ENCODE measurements around the gene FAM120A. TPM values are rescaled to one million over a fixed set of nuclear protein-coding genes. Genes with fewer than 3 reads are reported as not detected.
A peak's percentile ranks its signal among the peaks of the same experiment; 100 is the strongest.

The FAM120A gene
- total and polyA plus RNA-seq, 2 of the 13 experiments (the other 11 are each of a cell fraction or from before 2014, with no cell fraction given) = 41.3 to 44.4 TPM

DNA sequence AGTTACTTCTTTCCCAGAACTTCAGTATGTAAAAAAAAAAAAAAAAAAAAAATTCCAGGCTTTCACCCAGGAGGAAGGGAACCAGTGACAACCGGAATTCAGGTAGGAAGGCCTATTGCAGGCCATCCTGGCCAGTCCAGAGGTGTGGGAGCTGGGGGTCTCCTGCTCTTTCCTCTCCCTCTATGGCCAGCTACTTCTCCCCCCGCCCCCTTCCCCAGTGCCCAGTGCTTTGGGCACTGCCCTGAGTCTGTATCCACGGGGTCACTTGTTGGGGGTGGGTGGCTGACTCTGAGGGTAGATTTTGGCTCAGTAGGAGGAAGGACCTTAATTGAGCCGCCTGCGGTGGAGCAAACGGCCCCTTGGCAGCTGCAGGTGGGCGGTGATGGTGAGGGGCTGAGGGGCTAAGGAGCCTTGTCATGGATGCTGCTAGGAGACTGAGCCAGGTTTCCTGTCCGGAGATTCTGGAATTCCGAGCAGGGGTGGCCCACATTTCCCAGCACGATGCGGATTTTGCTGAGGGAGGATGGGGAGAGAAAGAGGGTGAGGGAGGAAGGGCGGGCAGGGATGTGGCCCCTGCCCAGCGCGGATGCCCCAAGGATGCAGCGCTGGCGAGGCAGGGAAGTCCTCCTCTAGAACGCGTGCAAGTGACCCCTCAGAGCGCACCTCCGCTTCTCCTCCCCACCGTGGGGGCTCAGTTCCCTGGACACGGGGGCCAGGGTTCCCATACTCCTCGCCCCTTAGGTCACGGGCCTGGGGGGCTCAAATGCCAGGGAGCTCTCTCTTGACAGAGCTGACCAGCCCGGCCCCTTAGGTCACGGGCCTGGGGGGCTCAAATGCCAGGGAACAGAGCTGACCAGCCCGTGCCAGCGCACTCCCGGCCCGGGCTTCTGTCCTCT, 123.7 kb downstream of the FAM120A start:
- Histone ChIP-seq H2AFZ (ENCODE audit: low read length) (no peak overlapping the region), H3K4me3 (replicated peaks in 1 of 3; ENCODE audit: insufficient read depth in 1 of 3, low read depth in 2 of 3, low read length in 3 of 3) (peak overlapping the region; percentile 82 to 94 (median 83)), H3K4me1 (ENCODE audit: insufficient read depth, low read length) (peaks cover 35% of the 10 kb centered on the region), H3K36me3 (replicated peaks in 1 of 2; ENCODE audit: control insufficient read depth in 1 of 2, insufficient read depth in 2 of 2, low read length in 2 of 2) (no peaks in the 10 kb centered on the region), H3K27ac (ENCODE audit: extremely low read length, insufficient read depth, low read length) (no peak overlapping the region), H3K4me2 (ENCODE audit: low read depth, low read length) (peak overlapping the region; percentile 86), H3K27me3 (ENCODE audit: control insufficient read depth in 1 of 2, insufficient read depth in 2 of 2, low read length in 2 of 2) (no peaks in the 10 kb centered on the region; a peak in 1 of 5 replicates), H4K20me1 (ENCODE audit: insufficient read depth, low read length) (peaks cover 9% of the 10 kb centered on the region), H3K79me2 (ENCODE audit: insufficient read depth, low read length) (peaks cover 14% of the 10 kb centered on the region), H3K9ac (ENCODE audit: insufficient read depth, low read depth, low read length) (peak overlapping the region; percentile 89), H3K9me3 (ENCODE audit: low read length) (peaks cover 11% of the 10 kb centered on the region; the same call in 1 of the 2 replicates)
- CTCF ChIA-PET (ENCODE audit: low intra/inter-chr PET ratio, low total read pairs) = no interaction called here
- WGBS (ENCODE audit: low lambda C conversion rate) = 57% methylated on average over 27 of the region's 30 CpGs
- ATAC-seq = peak; percentile 22; the same call in 2 of the 3 replicates
- in situ Hi-C loops (cut with HindIII; ENCODE audit: extremely low pct_ligation_motif_present, low pct_unique_long_range_greater_than_20kb) = no loop called here
- intact Hi-C loops (cut with micrococcal nuclease; ENCODE audit: unreplicated experiment) = no loop called here
- no TSS peak for BruUV-seq (replicated peaks)
- no peak for FAIRE-seq
- POLR2A ChIA-PET = interaction anchor here (1.5 to 1.7 kb wide), 2 partner anchors 9 to 14 kb away, joined by 5 to 11 read pairs; no protein-coding TSS in a partner anchor
- no peak for DNase-seq (ENCODE audit: low spot score)
- TF ChIP-seq ZNF709 (CRISPR knock-in tag; IDR thresholded peaks at IDR 0.05) = no peak
- no peak for TF ChIP-seq ZNF354B (CRISPR knock-in tag; IDR thresholded peaks at IDR 0.05)
- TF ChIP-seq HNRNPL (IDR thresholded peaks at IDR 0.05; ENCODE audit: low read depth, low read length) = peak; percentile 68
- TF ChIP-seq, protein P1, sequence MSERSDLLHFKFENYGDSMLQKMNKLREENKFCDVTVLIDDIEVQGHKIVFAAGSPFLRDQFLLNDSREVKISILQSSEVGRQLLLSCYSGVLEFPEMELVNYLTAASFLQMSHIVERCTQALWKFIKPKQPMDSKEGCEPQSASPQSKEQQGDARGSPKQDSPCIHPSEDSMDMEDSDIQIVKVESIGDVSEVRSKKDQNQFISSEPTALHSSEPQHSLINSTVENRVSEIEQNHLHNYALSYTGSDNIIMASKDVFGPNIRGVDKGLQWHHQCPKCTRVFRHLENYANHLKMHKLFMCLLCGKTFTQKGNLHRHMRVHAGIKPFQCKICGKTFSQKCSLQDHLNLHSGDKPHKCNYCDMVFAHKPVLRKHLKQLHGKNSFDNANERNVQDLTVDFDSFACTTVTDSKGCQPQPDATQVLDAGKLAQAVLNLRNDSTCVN (CRISPR knock-in tag; IDR thresholded peaks at IDR 0.05; ENCODE audit: borderline replicate concordance) = no peak
- TF ChIP-seq MAFF (IDR thresholded peaks at IDR 0.05; ENCODE audit: low read depth, low read length) = no peak
- TF ChIP-seq, protein P2, sequence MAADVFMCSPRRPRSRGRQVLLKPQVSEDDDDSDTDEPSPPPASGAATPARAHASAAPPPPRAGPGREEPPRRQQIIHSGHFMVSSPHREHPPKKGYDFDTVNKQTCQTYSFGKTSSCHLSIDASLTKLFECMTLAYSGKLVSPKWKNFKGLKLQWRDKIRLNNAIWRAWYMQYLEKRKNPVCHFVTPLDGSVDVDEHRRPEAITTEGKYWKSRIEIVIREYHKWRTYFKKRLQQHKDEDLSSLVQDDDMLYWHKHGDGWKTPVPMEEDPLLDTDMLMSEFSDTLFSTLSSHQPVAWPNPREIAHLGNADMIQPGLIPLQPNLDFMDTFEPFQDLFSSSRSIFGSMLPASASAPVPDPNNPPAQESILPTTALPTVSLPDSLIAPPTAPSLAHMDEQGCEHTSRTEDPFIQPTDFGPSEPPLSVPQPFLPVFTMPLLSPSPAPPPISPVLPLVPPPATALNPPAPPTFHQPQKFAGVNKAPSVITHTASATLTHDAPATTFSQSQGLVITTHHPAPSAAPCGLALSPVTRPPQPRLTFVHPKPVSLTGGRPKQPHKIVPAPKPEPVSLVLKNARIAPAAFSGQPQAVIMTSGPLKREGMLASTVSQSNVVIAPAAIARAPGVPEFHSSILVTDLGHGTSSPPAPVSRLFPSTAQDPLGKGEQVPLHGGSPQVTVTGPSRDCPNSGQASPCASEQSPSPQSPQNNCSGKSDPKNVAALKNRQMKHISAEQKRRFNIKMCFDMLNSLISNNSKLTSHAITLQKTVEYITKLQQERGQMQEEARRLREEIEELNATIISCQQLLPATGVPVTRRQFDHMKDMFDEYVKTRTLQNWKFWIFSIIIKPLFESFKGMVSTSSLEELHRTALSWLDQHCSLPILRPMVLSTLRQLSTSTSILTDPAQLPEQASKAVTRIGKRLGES (CRISPR knock-in tag; IDR thresholded peaks at IDR 0.05; ENCODE audit: borderline replicate concordance) = no peak
- TF ChIP-seq ZNF558 (CRISPR knock-in tag; IDR thresholded peaks at IDR 0.05; ENCODE audit: borderline replicate concordance) = no peak
- 0 out of 2 replicates have a peak, but pooled peaks have one; percentile 59 for TF ChIP-seq RXRA (CRISPR knock-in tag; IDR thresholded peaks at IDR 0.05)
- no peak for TF ChIP-seq ZNF547 (CRISPR knock-in tag; IDR thresholded peaks at IDR 0.05)
- TF ChIP-seq SMARCC2 (IDR thresholded peaks at IDR 0.05) = no peak
- no peak for TF ChIP-seq ZFP90 (CRISPR knock-in tag; IDR thresholded peaks at IDR 0.05; ENCODE audit: borderline replicate concordance)
- TF ChIP-seq, protein P3, sequence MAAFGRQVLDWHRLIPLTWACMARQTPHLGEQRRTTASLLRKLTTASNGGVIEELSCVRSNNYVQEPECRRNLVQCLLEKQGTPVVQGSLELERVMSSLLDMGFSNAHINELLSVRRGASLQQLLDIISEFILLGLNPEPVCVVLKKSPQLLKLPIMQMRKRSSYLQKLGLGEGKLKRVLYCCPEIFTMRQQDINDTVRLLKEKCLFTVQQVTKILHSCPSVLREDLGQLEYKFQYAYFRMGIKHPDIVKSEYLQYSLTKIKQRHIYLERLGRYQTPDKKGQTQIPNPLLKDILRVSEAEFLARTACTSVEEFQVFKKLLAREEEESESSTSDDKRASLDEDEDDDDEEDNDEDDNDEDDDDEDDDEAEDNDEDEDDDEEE (CRISPR knock-in tag; IDR thresholded peaks at IDR 0.05) = no peak
- no peak for TF ChIP-seq ZNF44 (CRISPR knock-in tag; IDR thresholded peaks at IDR 0.05)
- TF ChIP-seq, protein P4, sequence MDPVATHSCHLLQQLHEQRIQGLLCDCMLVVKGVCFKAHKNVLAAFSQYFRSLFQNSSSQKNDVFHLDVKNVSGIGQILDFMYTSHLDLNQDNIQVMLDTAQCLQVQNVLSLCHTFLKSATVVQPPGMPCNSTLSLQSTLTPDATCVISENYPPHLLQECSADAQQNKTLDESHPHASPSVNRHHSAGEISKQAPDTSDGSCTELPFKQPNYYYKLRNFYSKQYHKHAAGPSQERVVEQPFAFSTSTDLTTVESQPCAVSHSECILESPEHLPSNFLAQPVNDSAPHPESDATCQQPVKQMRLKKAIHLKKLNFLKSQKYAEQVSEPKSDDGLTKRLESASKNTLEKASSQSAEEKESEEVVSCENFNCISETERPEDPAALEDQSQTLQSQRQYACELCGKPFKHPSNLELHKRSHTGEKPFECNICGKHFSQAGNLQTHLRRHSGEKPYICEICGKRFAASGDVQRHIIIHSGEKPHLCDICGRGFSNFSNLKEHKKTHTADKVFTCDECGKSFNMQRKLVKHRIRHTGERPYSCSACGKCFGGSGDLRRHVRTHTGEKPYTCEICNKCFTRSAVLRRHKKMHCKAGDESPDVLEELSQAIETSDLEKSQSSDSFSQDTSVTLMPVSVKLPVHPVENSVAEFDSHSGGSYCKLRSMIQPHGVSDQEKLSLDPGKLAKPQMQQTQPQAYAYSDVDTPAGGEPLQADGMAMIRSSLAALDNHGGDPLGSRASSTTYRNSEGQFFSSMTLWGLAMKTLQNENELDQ (CRISPR knock-in tag; IDR thresholded peaks at IDR 0.05; ENCODE audit: borderline replicate concordance) = no peak
- no peak for TF ChIP-seq SMC3 (IDR thresholded peaks at IDR 0.05; ENCODE audit: low read length)

All from HepG2 (cell line).